Anterior cingulate cortex (tissue), 58 donors: ENCODE data around the gene CC2D1A.
A peak's percentile ranks its signal among the peaks of the same experiment; 100 is the strongest.

Experiments used
- DNase-seq, 58 donors: peaks; one replicate each; lab custom pipeline; 2025; lab: John Stamatoyannopoulos, UW

CC2D1A gene

GRCh38 chr19:13905634-13906520, at the start of gene CC2D1A, which contains the start of gene BRME1:
Gene CC2D1A (plus strand): TSS chr19:13906201. CDS start chr19:13906442, 241 bp downstream.
Gene BRME1 (minus strand): TSS chr19:13906117. CDS start chr19:13904892, 1,225 bp downstream.
- DNase-seq: peak; percentile 41 to 95 (median 86)

GRCh38 chr19:13856497-13856896, 49.5 kb upstream of the CC2D1A start:
- DNase-seq: no peak

- DNase-seq: no peak
These were observed 46.6 kb upstream of the CC2D1A start for GRCh38 chr19:13859361-13859880.

- DNase-seq: no peak
These were observed 45.2 kb upstream of the CC2D1A start for GRCh38 chr19:13860679-13861391.

- DNase-seq: no peak
These were observed 44.6 kb upstream of the CC2D1A start for GRCh38 chr19:13861392-13861713.

GRCh38 chr19:13861714-13862531, 44.1 kb upstream of the CC2D1A start:
- DNase-seq: peak; percentile 42 to 93 (median 85)

GRCh38 chr19:13864046-13864666, 41.8 kb upstream of the CC2D1A start:
- DNase-seq: peak in 2 of 58 donors; percentile 9 to 39

- no peak for DNase-seq
These were observed 41.1 kb upstream of the CC2D1A start for GRCh38 chr19:13864667-13865570.

GRCh38 chr19:13865571-13866462, 40.2 kb upstream of the CC2D1A start:
- peak in 11 of 58 donors; percentile 5 to 60 (median 41) for DNase-seq

- peak in 10 of 58 donors; percentile 10 to 60 (median 32) for DNase-seq
These were observed 39.4 kb upstream of the CC2D1A start for GRCh38 chr19:13866463-13867046.

GRCh38 chr19:13868663-13869062, 37.3 kb upstream of the CC2D1A start:
- no peak for DNase-seq

GRCh38 chr19:13869281-13869680, 36.7 kb upstream of the CC2D1A start:
- DNase-seq: no peak

- no peak for DNase-seq
These were observed 35.1 kb upstream of the CC2D1A start for GRCh38 chr19:13870873-13871272.

- no peak for DNase-seq
These were observed 33.7 kb upstream of the CC2D1A start for GRCh38 chr19:13872339-13872694.

GRCh38 chr19:13872695-13873389, 33.2 kb upstream of the CC2D1A start:
- DNase-seq: peak in 1 of 58 donors; percentile 13

- no peak for DNase-seq
These were observed 32.0 kb upstream of the CC2D1A start for GRCh38 chr19:13873834-13874515.
